NCI-H2029 (cell line): ENCODE results near the gene SPTB.

ENCODE experiments used
- DNase-seq: peaks from one replicate; lab custom pipeline; 2025; lab: John Stamatoyannopoulos, UW

SPTB gene

DNA sequence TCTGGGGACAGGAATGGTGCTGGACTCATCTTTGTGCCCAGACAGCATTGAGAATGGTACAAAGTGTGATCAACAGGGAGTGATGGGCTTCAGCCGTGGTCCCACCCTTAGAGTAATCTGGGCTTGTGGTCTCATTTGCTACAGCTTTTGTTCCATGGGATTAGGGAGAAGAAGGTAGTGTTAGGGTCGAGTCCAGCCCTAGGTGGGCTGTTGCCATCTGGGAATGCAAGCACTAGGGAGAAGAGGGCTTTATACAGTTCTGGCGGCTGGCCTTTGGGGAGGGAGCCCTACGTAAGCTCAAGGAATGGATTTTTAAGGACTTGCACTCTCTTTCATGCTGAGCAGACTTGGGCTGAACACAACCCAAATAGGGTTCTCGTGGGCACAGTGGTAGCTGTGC is 170.6 kb downstream of the SPTB start:
- no peak for DNase-seq

DNA sequence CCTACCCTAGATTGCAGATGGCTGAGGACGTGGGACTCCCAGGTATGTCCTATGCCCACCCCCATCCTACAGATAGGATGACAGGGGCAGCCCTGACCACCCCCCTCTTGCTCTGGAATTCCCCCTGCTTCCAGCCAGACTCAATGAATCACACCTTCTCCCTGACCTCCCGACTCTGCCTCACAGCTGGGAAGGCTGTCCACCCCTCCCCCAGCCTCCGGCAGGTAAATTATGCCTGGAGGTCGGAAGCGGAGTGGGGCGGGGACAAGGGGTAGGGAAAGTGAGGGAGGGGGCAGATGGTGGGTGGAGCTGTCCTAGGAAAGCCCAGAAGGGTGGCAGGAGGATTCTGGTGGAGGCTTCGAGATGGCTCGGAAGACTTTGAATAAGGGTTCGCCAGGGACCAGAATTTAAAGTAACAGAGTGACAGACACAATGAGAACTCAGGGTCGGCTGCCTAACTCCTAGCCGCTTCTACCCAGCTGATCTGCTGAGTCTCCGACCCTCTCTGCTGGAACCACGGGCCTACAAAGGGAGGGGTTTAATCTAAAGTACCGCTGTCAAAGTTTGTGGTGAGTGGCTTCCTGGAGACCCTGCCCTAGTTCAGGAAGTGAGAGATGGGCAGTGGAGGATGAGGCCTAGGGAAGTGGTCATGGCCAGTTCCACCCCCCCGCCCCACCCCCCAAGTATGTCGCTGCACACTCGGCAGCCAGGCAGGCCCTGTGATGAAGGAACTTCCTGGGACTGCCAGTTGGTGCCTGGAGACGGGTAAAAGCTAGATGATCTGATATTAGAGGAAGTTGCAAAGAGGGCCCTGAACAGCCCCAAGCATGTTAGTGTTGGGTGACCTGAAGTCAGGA is 171.3 kb downstream of the SPTB start:
- no peak for DNase-seq

DNA sequence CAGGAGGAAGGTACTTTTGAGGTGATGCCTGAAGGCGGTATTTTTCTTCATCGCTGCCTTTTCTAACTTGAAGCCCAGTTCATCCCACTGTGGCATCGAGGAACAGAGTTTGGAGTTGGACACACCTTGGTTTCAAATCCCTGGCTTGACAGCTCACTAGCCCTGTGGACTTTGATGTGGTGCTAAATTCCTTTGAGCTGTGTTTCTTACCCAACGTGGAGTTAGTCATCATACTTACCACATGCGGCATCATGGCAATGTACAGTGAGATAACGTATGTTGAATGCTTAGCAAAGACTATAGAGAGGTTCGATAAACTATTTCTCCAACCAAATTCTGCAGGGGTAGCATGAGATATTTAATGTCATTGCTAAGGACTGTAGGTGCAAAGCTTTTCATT is 172.0 kb downstream of the SPTB start:
- DNase-seq = no peak

DNA sequence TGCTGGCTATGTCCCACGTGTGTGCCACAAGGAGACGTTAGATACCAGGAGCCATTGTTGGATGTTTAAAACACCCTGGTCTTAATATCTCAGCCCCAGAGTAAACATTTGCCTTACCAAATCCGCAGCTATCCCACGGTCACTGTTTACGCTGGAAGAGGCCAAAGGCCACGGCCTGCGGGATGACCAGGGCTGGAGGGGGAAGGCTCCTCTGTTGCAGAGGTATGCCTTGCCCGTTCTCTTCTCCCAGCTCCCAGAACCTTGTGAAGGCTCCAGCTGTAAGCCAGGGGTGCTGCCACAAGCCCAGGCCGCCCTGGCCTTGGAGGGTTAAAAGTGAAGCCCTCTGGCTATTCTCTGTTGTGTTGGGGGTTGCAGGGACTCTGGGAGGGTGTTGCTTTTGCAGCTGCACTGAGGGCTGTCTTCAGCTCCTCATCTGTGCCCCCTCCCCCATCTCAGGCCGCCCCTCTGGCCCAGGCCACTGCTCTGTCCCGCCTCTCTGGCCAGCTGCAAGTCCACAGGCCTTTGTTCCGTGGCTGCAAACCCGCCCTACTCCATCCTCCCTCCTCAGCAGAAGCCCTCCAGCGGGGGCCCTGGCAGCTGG is 173.0 kb downstream of the SPTB start:
- no peak for DNase-seq

DNA sequence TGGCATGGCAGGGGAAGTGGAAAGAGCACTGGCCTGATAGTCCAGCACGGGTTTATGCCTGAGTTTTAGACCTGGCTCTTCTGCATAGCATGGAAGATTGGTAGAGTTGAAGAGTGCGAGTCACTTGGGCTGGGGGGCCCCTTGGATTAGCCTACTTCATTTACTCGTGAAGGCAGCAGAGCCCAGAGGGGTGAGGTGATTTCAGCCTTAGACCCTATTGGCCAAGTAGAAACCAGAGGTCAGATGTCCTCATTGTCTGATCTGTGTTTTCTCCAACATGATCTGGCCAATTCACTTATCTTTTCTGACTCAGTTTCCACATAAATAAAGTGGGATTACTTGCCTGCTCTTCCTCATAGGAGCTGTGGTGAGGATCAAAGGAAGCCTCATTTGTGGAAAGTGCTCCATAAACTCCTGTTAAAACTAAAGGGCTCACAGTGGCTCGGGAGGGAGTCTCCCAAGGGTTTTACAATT is 173.6 kb downstream of the SPTB start:
- no peak for DNase-seq

DNA sequence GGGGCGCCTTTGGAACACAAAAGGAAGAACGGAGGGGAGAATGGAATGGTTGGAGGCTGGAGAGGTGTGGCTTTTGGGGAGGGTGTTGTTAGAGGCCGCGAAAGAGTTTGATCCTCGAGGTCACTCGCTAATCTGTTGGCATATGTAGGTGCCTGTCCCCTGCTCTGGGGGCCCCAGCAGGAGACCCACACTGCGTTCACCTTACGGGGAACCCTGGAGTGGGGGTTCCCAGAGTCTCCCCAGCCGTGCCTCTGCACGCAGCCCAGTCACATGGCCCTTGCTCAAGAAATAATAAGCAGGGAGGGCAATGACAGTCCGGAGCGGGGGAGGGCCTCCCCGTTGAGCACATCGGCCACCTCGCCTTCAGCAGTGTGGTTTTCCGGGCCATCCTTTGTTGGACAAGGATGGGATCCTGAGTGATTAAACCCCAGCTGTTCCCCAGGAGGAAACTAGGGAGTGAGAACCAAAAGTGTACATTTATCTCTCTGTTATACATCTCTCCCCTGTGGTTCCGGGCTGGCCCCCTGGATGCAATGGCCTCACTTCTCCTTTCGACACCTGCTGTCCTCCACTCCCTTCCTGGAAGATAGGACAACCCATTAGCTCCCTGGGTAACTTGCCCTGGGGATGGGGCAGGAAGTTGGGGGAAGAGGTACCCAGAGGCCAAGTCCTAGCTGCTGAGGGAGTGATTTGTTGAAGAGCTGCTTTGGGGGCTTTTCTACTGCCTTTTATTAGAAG is 174.2 kb downstream of the SPTB start:
- no peak for DNase-seq

DNA sequence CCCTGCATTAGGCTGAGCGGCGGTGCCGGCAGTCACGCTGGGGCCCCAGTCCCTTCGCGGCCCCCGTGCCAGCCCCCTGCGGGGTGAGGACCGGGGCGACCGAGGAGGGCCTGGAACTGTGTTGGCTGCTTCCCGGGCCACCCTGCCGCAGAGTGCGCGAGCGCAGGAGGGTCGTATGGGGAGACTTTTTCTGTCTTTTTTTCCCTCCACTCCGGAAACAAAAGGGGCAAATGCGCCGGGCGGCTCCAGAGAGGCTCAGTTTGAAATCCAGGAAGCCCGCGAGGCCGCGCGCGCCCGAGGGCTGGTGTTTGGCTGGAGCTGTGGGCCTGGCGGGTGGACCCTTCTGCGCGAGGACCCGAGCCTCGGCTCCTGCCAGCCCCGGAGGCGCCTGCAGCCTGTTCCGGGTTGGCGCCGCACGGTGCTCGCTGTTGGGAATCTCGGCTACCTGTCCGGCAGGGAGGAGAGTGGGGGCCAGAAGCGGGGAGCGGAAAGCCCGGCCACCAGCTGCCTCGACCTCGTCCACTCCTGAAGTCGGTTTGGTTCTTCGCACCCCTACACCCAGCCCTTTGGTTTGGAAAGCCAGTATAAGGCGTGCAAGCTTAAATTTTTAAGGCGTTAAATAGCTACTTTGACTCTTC is 174.8 kb downstream of the SPTB start:
- no peak for DNase-seq

DNA sequence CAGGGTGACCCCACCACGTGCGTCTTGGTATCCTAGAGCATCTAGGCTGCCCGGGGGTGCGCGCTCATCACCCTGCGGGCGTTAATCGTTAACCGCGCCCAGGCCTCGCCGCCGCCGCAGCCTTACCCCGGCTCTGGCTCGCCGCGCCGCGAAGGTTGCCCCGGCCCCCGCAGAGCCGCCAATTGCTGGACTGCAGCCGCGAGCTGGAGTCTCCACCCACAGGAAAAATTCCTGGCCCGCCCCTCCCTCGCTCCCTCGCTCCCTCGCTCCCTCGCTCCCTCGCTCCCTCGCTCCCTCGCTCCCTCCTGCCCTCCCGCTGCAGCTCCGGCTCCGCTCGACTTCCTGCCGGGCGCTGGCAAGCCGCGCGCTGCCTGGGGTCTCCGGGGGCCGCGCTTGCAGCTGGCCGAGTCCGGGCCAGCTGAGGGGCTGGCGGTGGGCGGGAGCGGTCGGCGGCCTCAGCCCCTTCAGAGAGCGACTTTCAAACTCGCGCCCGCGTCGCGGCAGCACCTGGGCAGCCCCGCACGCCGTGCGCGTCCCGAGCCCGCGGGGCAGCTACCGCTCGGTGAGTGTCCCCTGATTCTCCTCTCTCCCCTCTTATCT is 175.5 kb downstream of the SPTB start, which contains the start of gene PLEKHG3:
PLEKHG3 (plus strand) TSS at position 282 of the 600 bp plus-strand sequence. CDS start 23,208 bp downstream, outside the sequence.
- DNase-seq = peak; percentile 41

DNA sequence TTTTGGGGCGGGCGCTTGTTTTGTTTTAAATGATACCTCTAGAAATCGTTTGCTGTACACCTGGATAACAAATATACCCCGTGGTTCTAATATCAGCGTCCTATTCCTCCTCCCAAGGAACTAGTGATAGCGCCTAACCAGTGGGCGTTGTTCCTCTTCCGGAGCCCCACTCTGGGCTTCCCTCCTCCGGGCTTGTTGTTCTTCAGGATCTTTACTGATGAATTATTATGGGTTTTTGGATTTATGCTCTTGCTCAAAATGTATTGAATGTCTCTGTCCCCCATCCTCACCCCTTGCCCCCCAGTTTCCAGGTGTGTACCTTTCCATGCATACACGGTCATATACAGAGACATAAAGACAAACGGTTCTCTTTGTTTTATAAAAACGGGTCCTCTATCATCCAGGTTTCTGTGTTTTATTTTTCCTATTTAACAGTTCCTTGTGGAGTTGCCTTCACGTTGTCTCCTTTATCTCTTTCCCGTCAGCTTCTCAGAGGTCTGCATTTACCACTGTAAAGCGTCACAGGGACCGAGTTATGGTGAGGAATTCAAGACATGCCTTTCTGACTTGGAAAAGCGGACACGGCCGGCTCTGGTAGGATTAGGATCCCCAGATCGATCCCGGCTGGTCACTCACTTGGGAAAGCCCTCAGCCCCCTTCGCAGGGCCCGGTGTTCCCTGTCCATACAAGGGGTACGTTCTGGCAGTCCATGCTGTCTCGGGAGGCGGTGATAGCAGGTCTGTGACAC is 176.1 kb downstream of the SPTB start:
- no peak for DNase-seq

DNA sequence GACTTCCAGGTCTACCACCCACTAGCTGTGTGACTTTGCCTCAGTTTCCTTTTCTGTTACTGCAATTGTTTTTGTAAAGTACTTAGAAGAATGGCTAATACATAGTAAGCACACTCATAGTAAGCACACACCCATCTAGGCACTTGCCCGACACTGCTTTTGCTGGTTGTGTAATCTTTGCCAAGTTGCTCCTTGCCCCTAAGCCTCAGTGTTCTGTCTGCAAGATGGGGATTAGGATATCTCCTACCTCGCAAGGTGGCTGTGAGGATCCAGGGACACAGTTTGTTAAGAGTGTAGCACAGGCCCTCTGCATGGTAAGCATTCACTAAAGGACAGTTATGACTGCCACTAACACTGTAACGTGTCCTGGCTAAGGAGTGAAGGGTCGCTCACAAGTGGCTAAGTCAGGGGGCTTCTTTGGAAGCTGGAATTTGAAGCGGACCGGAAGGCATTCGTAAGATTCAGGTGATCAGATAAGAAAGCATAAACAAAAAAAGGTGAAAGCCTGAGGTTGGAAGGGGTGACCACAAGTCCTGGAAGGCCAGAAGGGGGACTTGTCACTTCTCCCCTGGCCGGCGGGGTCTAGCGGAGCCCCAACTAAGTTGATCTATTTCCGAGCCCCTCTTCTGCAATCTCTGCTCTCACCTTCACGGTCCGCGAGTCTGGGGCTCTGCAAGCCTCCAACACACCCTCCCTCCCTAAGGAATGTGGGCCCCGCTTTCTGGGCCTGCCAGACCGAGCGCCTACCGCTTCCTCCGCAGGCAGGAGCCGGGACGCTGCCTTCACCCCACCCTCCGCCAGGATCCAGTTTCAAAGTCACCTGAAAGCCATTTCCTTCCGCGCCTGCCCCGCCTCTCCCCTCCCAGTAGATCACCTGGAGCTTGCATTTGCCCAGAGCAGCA is 177.0 kb downstream of the SPTB start:
- DNase-seq = peak; percentile 24

DNA sequence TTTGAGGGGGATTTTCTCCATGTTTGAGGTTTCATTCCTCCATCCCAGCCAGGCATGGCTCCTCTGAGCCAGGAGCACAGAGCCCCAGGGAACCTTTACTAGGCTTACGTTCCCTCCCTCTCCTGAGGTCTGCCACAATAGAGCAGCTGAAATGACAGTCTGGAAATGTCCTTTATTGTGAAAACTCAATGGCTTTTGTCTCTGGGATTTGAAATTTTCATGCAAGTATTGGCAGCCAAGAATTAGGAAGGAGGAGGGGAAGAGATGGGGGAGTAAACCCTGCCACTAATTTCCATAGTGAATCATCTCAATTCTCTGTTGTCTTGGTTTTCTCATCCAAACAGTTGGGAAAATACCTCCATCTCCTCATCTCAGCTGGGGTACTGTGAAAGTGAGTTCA is 178.0 kb downstream of the SPTB start:
- DNase-seq = no peak

DNA sequence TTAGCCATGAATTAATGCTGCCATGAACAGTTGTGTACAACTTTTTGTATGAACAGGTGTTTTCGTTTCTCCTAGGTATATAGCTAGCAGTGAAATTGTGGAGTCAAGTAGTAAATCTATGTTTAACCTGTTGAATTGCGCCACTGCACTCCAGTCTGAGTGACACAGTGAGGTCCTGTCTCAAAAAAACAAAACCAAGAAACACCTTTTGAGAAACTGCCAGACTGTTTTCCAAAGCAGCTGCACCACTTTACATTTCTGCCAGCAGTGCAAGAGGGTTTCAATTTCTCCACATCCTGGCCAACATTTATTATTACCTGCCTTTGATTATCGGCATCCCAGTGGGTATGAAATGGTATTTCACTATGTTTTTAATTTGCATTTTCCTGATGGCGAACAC is 178.8 kb downstream of the SPTB start:
- no peak for DNase-seq

DNA sequence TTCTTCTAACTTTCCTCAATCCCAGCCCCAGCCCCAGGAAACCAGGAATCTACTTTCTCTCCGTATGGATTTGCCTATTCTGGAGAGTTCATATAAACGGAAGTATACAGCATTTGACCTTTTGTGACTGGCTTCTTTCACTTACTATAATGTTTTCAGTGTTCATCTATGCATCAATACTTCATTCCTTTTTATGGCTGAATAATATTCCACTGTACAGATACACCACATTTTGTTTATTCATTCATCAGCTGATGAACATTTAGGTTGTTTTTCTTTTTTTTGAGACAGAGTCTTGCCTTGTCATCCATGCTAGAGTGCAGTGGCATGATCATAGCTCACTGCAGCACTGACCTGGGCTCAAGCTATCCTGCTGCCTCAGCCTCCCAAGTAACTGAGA is 179.4 kb downstream of the SPTB start:
- no peak for DNase-seq

DNA sequence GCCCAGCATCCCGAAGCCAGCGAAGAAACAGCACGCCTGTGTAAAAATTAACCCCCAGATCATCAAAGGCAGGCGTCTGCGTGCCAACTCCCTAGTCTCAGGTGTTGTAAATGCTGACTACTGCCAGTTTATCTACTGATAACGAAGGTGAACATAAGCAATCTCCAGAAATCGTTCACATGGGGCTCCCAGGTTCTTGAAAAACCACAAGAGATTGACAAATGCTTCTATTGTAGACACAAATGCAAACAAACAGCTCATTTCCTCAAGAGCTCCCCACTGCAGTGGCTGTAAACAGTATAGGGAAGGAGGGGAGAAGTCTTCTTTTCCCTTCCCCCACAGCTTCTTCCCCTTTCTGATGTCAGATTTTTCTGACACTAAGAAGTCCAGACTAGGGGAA is 180.8 kb downstream of the SPTB start:
- DNase-seq = peak; percentile 47

DNA sequence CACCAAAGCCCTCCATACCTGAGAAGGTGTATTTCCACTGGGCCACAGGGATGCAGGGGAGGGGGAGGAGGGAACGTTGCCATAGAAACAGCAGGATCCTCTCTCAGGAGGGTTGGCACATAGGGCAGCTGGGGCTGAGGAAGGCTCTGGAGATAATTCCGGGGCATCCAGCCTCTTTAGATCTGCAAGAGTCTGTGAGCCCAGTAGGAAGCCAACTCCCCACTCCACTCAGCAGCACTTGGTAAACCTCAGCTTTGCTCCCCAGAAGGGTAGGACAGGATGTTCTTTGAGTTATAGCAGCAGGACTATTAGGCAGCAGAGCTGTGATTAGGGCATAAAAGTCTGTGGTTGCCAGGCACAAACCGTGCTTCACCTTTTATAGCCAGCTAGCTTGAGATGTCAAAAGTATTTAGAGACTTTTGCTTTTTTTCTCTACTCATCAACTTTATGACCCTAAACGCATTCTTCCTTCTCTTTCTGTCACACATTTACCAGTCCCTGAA is 183.3 kb downstream of the SPTB start:
- DNase-seq = no peak
